Glomerular endothelial cell (primary cell): ENCODE results near the gene NME5. TPM values are rescaled to one million over a fixed set of nuclear protein-coding genes. Genes with fewer than 3 reads are reported as not detected.
"Not testable (repeated sequence)": the region's sequence is repeated elsewhere in the genome, so short reads cannot be mapped to it uniquely, and the experiment has no call there.

Source experiments
- DNase-seq: peaks from one replicate; pipeline ENCODE4 v3.0.0-alpha.2; 2011; ENCODE audit warnings: low read depth, low spot score; ENCODE audit errors: extremely low read depth
- total RNA-seq: library from RNA; depleted of rRNA; stranded (reverse); fragments of >200 nt; gene quantifications from 2 replicates; pipeline ENCODE4 v1.2.3, GENCODE V29; 2015

The NME5 gene
- total RNA-seq, 1 donor from 2014 or later: 5.8 TPM

DNA sequence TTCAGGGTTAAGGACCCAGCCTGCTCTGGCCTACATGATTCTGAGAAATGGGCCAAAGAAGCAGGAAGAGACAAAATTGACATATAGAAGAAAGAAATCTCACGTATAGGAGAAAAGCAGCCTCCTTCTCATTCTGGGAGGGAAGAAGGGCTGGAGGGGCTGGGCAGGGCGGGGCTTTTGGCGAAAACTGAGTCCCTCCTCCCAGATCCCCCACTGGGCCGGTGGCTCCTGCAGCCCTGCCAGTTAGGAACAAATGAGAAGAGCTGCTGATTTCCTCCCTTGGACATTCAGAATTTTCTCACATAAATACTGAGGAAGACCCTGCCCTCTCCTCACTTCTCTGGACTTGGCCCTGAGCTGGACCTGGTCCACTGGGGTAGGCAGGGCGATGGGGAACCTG lies 55.5 kb downstream of the NME5 start, which contains the start of gene WNT8A:
WNT8A (plus strand) TSS at position 332 of the 400 bp plus-strand sequence. CDS start 95 bp downstream, outside the sequence.
- DNase-seq: no peak

DNA sequence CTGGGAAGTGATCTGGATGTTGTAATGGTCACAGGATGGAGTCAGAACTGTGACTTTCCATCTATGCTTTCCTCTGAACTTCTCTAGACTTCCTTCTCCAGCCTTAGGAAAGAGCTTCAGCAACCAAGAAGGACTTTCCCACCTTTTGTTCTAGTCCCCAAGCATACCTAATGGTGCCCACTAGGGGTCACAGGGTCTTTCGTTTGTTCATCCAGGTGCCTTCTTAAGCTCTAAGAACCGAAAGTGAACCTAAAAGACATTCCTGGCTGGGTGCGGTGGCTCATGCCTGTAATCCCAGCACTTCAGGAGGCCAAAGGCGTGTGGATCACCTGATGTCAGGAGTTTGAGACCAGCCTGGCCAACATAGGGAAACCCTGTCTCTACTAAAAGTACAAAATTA lies 57.2 kb downstream of the NME5 start:
- DNase-seq: no peak

DNA sequence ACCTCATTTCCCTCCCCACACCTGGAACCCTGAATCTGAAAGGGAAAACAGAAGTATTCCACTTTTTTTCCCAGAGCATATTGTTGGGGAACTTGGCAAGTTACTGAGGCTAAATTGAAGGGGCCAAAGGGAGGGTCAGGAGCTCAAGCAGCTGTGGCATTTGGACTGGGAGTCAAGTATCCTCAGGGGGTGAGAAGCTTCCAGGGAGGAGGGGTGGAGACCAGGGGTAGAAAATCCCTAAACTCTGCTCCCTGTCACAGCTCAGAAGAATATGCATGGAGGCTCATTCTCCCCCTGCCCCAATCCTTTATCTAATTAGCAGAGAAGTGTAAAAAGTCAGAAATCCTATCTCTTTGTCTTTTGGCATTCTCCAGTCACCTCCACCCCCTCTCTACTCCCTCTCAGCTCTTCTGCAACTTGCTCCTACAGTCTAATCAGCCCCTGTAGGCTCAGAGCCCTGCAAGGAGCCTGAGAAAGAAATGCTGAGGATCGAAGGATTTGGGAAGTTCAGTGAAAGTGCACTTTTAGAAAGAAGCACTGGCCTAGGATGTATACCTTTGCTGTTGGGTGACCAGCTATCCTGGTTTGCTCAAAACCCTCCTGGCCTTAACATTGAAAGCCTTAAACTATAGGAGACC lies 61.1 kb downstream of the NME5 start:
- no peak for DNase-seq

DNA sequence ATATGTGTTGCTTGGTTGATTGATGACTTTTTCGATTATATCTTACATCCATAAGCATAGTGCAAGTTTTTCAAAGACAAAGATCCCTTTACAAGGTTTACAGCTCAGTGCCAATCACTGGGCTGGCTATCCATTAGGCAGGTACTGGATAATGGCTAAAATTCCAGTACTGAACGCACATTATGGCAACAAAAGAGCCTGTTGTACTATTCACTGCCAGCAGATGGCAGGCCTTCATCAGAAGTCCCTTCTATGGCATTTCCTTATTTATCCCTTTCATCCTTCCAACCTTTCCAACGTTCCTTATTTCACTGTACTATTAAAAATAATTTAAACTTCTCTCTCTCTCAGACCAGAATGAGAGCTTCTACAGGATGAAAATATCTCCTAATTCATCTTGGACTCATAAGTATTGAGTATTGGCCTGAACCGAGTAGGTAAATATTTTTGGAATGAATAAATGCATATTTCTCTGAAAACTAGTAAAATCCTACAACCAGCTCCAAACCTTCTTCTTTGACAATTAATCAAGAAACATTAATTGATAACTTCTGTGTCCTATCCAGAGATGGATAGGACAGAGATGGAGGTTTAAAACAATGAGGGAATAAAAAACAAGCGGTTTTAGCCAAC lies 62.0 kb downstream of the NME5 start:
- no peak for DNase-seq

DNA sequence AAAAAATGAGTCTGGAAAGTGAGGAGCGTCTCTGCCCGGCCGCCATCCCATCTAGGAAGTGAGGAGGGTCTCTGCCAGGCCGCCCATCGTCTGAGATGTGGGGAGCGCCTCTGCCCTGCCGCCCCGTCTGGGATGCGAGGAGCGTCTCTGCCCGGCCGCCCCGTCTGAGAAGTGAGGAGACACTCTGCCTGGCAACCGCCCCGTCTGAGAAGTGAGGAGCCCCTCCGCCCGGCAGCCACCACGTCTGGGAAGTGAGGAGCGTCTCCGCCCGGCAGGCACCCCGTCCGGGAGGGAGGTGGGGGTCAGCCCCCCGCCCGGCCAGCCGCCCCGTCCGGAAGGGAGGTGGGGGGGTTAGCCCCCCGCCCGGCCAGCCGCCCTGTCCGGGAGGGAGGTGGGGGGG lies 69.2 kb downstream of the NME5 start:
- DNase-seq: not testable (repeated sequence)

DNA sequence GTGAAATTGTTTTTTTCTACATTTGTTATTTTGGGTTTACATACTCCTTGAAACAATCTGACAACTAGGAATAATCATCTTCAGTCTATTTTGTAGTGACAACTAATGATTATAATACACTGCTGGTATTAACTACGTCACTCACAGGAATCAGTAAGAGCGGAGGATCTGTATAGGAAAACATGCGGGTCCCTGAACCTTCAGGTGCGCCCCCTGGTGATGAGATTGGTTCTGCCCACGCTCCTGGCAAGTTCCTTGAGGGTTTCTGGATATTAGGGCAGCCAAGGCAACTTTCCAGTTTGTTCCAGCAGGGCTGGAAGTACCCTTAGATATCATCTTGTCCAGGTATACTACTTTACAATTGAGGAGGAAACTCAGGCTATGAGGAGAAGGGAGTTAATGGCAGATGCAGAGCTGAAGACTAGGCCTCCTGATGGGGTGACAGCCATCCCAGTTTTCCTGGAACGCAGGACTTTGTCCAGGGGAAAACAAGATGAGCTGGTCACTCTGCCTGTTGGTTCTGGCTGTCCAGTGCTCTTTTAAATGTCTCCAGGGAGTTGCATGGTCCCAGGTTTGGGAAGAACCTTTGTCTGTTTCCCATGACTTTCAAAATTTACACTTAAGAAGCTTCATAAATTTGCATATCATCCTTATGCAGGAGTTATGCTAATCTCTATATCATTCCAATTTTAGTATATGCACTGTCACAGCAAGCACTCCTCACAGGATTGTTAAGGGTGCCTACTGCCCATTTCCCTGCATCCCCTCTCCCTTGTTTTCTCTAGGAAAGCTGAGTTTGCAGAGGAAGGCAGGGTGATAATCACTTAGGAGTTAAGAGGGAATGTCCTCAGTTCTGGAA lies 70.3 kb downstream of the NME5 start:
- peak; percentile 60 for DNase-seq

DNA sequence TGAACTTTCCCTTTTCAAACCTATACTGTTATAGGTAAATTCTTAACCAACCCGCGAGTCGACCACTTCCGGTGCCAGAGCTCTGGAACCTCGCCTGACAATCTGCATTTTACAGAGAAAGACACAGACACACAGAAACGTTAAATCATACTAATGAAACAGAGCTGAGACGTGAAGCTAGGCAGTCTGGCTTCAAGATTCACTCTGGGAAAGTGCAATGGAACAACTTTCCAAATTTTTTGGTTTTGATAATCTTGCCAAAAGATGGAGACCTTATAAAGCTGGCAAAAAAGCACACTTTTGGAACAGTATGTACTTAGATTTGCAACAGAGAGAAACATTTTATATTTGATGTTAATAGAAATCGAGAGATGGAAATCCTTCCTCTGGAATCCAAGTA lies 71.3 kb downstream of the NME5 start:
- DNase-seq: no peak

Other genes with a start within 250 kb of the NME5 start
- not detected in 2 replicates for gene PKD2L2, start 250.0 kb downstream of the NME5 start, total RNA-seq
- gene FAM13B, start 106.3 kb downstream of the NME5 start, total RNA-seq: 10.5 and 16.2 TPM in 2 replicates
- gene WNT8A, start 55.4 kb downstream of the NME5 start, total RNA-seq: not detected in 2 replicates
- 27.3 and 31.5 TPM in 2 replicates for gene BRD8, start 39.2 kb upstream of the NME5 start, total RNA-seq
- 8.2 and 13.6 TPM in 2 replicates for gene KIF20A, start 39.7 kb upstream of the NME5 start, total RNA-seq
- 24.3 and 24.9 TPM in 2 replicates for gene CDC23, start 73.9 kb upstream of the NME5 start, total RNA-seq
- gene GFRA3, start 135.2 kb upstream of the NME5 start, total RNA-seq: not detected in 2 replicates
- gene CDC25C, start 192.4 kb upstream of the NME5 start, total RNA-seq: 0.97 and 2.9 TPM in 2 replicates
- 26.4 and 30.7 TPM in 2 replicates for gene FAM53C, start 198.8 kb upstream of the NME5 start, total RNA-seq
- 41.2 and 44.0 TPM in 2 replicates for gene KDM3B, start 213.3 kb upstream of the NME5 start, total RNA-seq